GM23338 (cell line): ENCODE measurements around the gene DCST2. TPM values are rescaled to one million over a fixed set of nuclear protein-coding genes. Genes with fewer than 3 reads are reported as not detected.

Experiments used
- ATAC-seq: fragments of 200-7000 bp; cut with Tn5 transposase; 3 replicates; pipeline ENCODE4 v1.9.1; 2020
- DNase-seq: peaks from one replicate; pipeline ENCODE4 v3.0.0-alpha.2; 2015; ENCODE audit warnings: low spot score
- H2AFZ ChIP-seq: fragments of 200-600 bp; sonication (generic); 2 replicates; pipeline ENCODE4 v1.8.0; 2016; ENCODE audit warnings: antibody characterized with exemption, mild to moderate bottlenecking, moderate library complexity
- H3F3A ChIP-seq: fragments of 200-600 bp; sonication (generic); replicated peaks from 2 replicates; pipeline ENCODE4 v1.8.0; 2017; ENCODE audit warnings: antibody characterized with exemption, mixed run types, low read depth
- H3K27ac ChIP-seq: fragments of 200-600 bp; sonication (generic); 2 replicates; pipeline ENCODE4 v1.6.1; 2016; ENCODE audit warnings: low read depth
- H3K27me3 ChIP-seq: fragments of 200-600 bp; sonication (generic); 2 replicates; pipeline ENCODE4 v1.8.0; 2016; ENCODE audit warnings: mild to moderate bottlenecking, mixed run types, moderate library complexity; ENCODE audit not compliant: insufficient read depth
- H3K36me3 ChIP-seq: fragments of 200-600 bp; sonication (generic); 2 replicates; pipeline ENCODE4 v1.8.0; 2016; ENCODE audit warnings: mild to moderate bottlenecking; ENCODE audit not compliant: insufficient read depth
- H3K4me1 ChIP-seq: fragments of 200-600 bp; sonication (generic); 2 replicates; pipeline ENCODE4 v1.8.0; 2016; ENCODE audit warnings: mild to moderate bottlenecking, moderate library complexity; ENCODE audit not compliant: insufficient read depth
- H3K4me2 ChIP-seq: fragments of 200-600 bp; sonication (generic); 2 replicates; pipeline ENCODE4 v1.7.1; 2017; ENCODE audit warnings: mixed run types
- H3K4me3 ChIP-seq: fragments of 200-600 bp; sonication (generic); 2 replicates; pipeline ENCODE4 v1.6.1; 2016; ENCODE audit warnings: mixed run types
- H3K79me2 ChIP-seq: fragments of 200-600 bp; sonication (generic); replicated peaks from 2 replicates; pipeline ENCODE4 v1.8.0; 2017; ENCODE audit warnings: mild to moderate bottlenecking; ENCODE audit not compliant: insufficient read depth
- H3K9me2 ChIP-seq: fragments of 200-600 bp; sonication (generic); 2 replicates; pipeline ENCODE4 v1.8.0; 2017; ENCODE audit not compliant: insufficient read depth
- H4K20me1 ChIP-seq: fragments of 200-600 bp; sonication (generic); replicated peaks from 2 replicates; pipeline ENCODE4 v1.8.0; 2017; ENCODE audit warnings: mild to moderate bottlenecking; ENCODE audit not compliant: insufficient read depth
- H3K27ac Mint-ChIP-seq: 2 replicates; pipeline ENCODE4 v1.8.0; 2020; ENCODE audit warnings: inconsistent platforms, mild to moderate bottlenecking, moderate library complexity, mixed read lengths
- H3K27me3 Mint-ChIP-seq: 3 replicates; pipeline ENCODE4 v1.8.0; 2022; ENCODE audit warnings: low read depth, mild to moderate bottlenecking, moderate library complexity, mixed read lengths, inconsistent platforms; ENCODE audit not compliant: insufficient read depth, poor library complexity
- H3K36me3 Mint-ChIP-seq: 3 replicates; pipeline ENCODE4 v1.8.0; 2021; ENCODE audit warnings: low read depth, mild to moderate bottlenecking, inconsistent platforms, moderate library complexity, mixed read lengths
- H3K4me1 Mint-ChIP-seq: 3 replicates; pipeline ENCODE4 v1.8.0; 2020; ENCODE audit warnings: mild to moderate bottlenecking, inconsistent platforms, mixed read lengths
- H3K4me3 Mint-ChIP-seq: 3 replicates; pipeline ENCODE4 v1.8.0; 2021; ENCODE audit warnings: moderate library complexity, mild to moderate bottlenecking, inconsistent platforms, mixed read lengths
- H3K9me3 Mint-ChIP-seq: 3 replicates; pipeline ENCODE4 v1.8.0; 2020; ENCODE audit warnings: moderate library complexity, mild to moderate bottlenecking, inconsistent platforms, mixed read lengths
- CTCF ChIP-seq, 2 experiments: fragments of 200-600 bp in 1 of 2; sonication (generic) in 1 of 2; conservative IDR thresholded peaks; 2 replicates each; pipeline versions ENCODE4 v1.5.1 to v1.6.1; 2016 to 2017; ENCODE audit warnings: antibody characterized with exemption in 2 of 2, low read depth in 2 of 2, mild to moderate bottlenecking in 2 of 2, moderate library complexity in 1 of 2
- EZH2 ChIP-seq: fragments of 200-600 bp; sonication (generic); IDR thresholded peaks from one replicate; pipeline ENCODE4 v1.8.0; 2017; ENCODE audit warnings: antibody characterized with exemption, mild to moderate bottlenecking, low read depth; ENCODE audit not compliant: unreplicated experiment
- JUNB ChIP-seq: IDR thresholded peaks from one replicate; pipeline ENCODE4 v1.6.1; 2016; ENCODE audit warnings: antibody characterized with exemption; ENCODE audit not compliant: unreplicated experiment
- NANOG ChIP-seq: IDR thresholded peaks from 2 replicates; pipeline ENCODE4 v1.6.1; 2016; ENCODE audit warnings: antibody characterized with exemption, borderline replicate concordance
- POLR2AphosphoS5 ChIP-seq: IDR thresholded peaks from 2 replicates; pipeline ENCODE4 v1.6.1; 2016; ENCODE audit warnings: antibody characterized with exemption, low read depth
- REST ChIP-seq: IDR thresholded peaks from one replicate; pipeline ENCODE4 v1.6.1; 2018; ENCODE audit warnings: antibody characterized with exemption; ENCODE audit not compliant: unreplicated experiment
- STAT1 ChIP-seq: IDR thresholded peaks from one replicate; pipeline ENCODE4 v1.6.1; 2016; ENCODE audit warnings: antibody characterized with exemption; ENCODE audit not compliant: unreplicated experiment
- ZNF462 ChIP-seq: fragments of 250-450 bp; sonication (Bioruptor Pico); IDR thresholded peaks from 2 replicates; pipeline ENCODE4 v1.5.0; 2020; ENCODE audit warnings: mild to moderate bottlenecking, moderate library complexity
- polyA plus RNA-seq: library from polyadenylated mRNA; unstranded; fragments of >200 nt; fragmentation: Nextera tagmentation; extraction: Ambion mirVana; gene quantifications from 2 replicates; pipeline ENCODE4 v1.2.1, GENCODE V29; 2016
- total RNA-seq: library from RNA; depleted of rRNA; stranded (reverse); fragments of >200 nt; shearing (Covaris generic); gene quantifications from 2 replicates; pipeline ENCODE4 v1.2.3, GENCODE V29; 2014

Gene DCST2
- total and polyA plus RNA-seq, 2 experiments from 2014 or later = 0.78 TPM; not detected in 1

- TF ChIP-seq JUNB = no peak
- TF ChIP-seq CTCF (conservative IDR thresholded peaks at IDR 0.05; ENCODE audit: low read depth in 2 of 2) = no peak
Observed at GRCh38 chr1:154975409-154976059, 58.0 kb downstream of the DCST2 start (continued).

GRCh38 chr1:154974808-154975408 is 58.7 kb downstream of the DCST2 start:
- Mint-ChIP-seq H3K4me1 (peaks cover 16% of the 10 kb centered on the region), H3K27ac (no peak overlapping the region), H3K27me3 (peaks cover 10% of the 10 kb centered on the region), H3K36me3 (peaks cover 39% of the 10 kb centered on the region), H3K9me3 (peaks cover 3% of the 10 kb centered on the region; the same call in 1 of the 3 replicates), H3K4me3 (no peak overlapping the region)
- Histone ChIP-seq H3K4me3 (peak overlapping the region; percentile 82), H3K36me3 (peaks cover 21% of the 10 kb centered on the region; the same call in 1 of the 2 replicates), H3K9me2 (no peaks in the 10 kb centered on the region), H3K4me1 (peaks cover 24% of the 10 kb centered on the region), H3K27me3 (no peaks in the 10 kb centered on the region), H3F3A (peaks cover 22% of the 10 kb centered on the region), H4K20me1 (peaks cover 27% of the 10 kb centered on the region), H3K79me2 (peaks cover 59% of the 10 kb centered on the region), H3K27ac (peak overlapping the region; percentile 93), H3K4me2 (peak overlapping the region; percentile 84), H2AFZ (no peak overlapping the region)
- TF ChIP-seq EZH2 = no peak
- peak; percentile 11; the same call in 1 of the 2 replicates for TF ChIP-seq NANOG
- no peak for TF ChIP-seq REST
- no peak for TF ChIP-seq STAT1
- no peak for TF ChIP-seq ZNF462
- peak; percentile 75 for TF ChIP-seq POLR2AphosphoS5
- DNase-seq (peak; percentile 99), ATAC-seq (peak; percentile 18)
